ENCODE measurements around the gene MYG1. TPM values are rescaled to one million over a fixed set of nuclear protein-coding genes. Genes with fewer than 3 reads are reported as not detected.

Gene MYG1, protein sequence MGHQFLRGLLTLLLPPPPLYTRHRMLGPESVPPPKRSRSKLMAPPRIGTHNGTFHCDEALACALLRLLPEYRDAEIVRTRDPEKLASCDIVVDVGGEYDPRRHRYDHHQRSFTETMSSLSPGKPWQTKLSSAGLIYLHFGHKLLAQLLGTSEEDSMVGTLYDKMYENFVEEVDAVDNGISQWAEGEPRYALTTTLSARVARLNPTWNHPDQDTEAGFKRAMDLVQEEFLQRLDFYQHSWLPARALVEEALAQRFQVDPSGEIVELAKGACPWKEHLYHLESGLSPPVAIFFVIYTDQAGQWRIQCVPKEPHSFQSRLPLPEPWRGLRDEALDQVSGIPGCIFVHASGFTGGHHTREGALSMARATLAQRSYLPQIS
- total RNA-seq (2022; extraction: Qiagen RNA extraction; ENCODE audit: low read depth): 85.4 to 102 TPM (median 93.8 TPM) in 5 replicates

DNA sequence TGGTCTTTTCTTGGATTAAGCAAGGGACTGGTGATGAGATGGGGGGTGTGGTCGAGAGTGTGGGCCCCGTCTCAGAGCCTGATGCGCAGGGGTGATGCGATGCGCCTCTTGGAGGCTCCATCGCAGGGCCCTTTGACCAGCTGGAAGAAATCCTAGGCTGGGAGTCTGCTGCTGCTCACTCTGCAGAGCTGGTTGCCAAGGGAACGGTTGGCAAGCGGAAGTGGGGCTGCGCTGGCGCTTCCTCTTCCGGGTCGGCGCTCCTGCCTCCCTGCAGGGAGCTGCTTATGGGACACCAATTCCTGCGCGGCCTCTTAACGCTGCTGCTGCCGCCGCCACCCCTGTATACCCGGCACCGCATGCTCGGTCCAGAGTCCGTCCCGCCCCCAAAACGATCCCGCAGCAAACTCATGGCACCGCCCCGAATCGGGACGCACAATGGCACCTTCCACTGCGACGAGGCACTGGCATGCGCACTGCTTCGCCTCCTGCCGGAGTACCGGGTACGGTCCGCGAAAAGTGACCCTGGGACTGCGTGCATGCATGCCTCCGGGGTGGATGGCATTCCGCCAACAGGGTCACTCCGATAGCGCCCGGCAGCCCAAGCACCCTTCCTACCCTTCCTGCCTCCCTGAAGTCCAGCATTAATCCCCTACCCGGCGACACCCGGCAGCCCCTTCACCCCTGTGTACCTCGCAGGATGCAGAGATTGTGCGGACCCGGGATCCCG lies at the start of gene MYG1:
TSS of gene MYG1 (plus strand) at position 242 of the 727 bp plus-strand sequence. CDS start at position 285, 43 bp downstream.

DNA sequence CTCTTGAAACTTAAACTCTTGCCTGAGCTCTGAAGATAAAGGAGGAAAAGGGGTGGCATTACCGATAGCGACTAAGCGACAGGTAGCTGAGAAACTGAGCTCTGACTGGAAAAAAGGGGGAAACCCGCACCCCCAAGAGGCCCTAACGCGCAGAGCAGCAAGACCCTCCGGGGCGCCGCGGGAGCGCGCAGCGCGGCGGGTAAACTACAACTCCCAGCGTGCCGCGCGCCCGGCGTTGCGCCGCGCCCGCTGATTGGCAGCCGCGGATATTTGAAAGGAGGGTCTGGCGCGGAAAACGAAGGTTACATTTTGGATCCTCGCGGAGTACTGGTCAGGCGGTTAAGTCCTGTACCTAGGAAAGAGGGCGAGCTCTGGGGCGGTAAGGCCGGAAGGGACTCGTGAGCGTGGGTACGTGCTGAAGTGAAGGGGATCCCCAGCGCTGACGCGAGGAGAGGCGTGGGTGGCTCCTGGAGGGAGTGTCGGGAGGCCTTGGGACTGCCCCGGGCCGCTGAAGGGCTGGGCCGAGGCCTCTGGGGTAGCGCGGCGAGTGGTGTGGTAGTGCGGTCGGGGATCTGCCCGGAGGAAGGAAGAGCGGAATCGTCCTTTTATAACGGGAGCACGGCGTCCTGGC lies 31.4 kb upstream of the MYG1 start, which contains the start of gene ESPL1:
TSS of gene ESPL1 (plus strand) at position 301 of the 631 bp plus-strand sequence. CDS start 468 bp downstream, outside the sequence.

DNA sequence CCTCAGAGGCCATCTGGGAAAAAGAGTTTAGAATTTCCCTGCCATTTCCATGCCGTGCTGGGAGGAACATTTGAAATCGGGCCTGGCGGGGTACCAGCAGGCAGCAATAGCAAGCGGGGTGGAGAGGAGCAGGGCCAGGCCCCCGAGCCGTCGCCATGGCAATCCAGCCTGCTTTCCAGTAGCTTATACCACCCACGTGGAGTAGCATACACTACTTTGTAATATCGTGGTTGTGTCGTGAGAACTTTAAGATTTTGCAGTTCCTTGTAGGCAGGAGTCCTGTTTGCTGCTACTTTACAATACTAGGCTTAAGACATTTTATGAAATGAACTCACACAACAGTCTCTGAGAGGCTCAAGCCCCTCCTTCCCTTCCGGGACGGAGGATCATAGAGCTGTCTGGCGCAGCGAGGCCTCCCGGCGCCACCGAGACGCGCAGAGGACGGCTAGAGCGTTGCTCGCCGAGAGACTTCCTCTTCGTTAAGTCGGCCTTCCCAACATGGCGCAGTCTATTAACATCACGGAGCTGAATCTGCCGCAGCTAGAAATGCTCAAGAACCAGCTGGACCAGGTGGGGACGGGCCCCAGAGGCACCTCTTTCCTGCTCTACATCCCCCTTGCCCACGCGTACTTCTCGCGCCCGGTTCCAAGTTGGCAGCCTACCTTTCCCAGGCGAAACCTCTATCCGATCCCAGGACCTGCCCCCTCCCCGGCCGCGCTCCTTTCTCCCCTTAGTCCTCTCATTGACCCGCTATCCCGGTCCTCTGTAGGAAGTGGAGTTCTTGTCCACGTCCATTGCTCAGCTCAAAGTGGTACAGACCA lies 4.2 kb upstream of the MYG1 start, which contains the start of gene PFDN5:
TSS of gene PFDN5 (plus strand) at position 473 of the 821 bp plus-strand sequence. CDS start at position 499, 26 bp downstream.

DNA sequence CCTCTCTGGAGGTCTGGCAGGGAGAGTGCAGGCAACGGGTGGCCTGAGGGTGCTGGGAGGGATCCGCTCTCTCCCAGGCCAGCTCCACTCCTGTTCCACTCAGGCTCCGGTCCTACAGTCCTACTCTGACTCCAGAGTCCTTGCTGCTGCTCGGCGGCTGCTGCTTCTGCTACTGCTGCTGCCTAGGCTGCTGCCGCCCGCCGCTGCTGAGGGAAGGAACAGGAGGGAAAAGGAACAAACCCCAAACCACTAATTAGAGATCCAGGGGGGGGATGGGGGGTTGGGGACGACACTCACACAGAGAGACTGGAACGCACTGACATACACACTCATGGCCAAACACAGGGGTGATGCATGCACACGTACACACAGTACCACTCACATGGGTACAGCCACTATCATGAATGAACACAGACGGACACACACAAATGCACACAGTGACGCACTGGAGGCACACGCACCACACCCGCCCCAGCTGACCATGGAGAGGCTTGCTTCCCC lies 36.7 kb downstream of the MYG1 start, which contains the start of gene SP7:
TSS of gene SP7 (minus strand) at position 174 of the 501 bp plus-strand sequence. CDS start 708 bp downstream, outside the sequence.

Other genes starting within 250 kb of the MYG1 start
- 9.8 to 16.6 TPM (median 11.8 TPM) in 5 replicates for gene TNS2, start 249.6 kb upstream of the MYG1 start, total RNA-seq (2022; extraction: Qiagen RNA extraction; ENCODE audit: low read depth)
- gene SPRYD3, start 220.3 kb upstream of the MYG1 start, total RNA-seq (2022; extraction: Qiagen RNA extraction; ENCODE audit: low read depth): 33.6 to 40.3 TPM (median 36.2 TPM) in 5 replicates
- gene IGFBP6, start 202.0 kb upstream of the MYG1 start, total RNA-seq (2022; extraction: Qiagen RNA extraction; ENCODE audit: low read depth): 169 to 240 TPM (median 226 TPM) in 5 replicates
- gene SOAT2, start 196.2 kb upstream of the MYG1 start, total RNA-seq (2022; extraction: Qiagen RNA extraction; ENCODE audit: low read depth): 0.10 to 0.26 TPM (median 0.19 TPM) in 5 replicates
- 14.5 to 21.4 TPM (median 19.3 TPM) in 5 replicates for gene ZNF740, start 119.0 kb upstream of the MYG1 start, total RNA-seq (2022; extraction: Qiagen RNA extraction; ENCODE audit: low read depth)
- gene CSAD, start 118.8 kb upstream of the MYG1 start, total RNA-seq (2022; extraction: Qiagen RNA extraction; ENCODE audit: low read depth): 4.8 to 7.0 TPM (median 5.0 TPM) in 5 replicates
- gene ITGB7, start 92.4 kb upstream of the MYG1 start, total RNA-seq (2022; extraction: Qiagen RNA extraction; ENCODE audit: low read depth): 0.26 to 0.47 TPM (median 0.31 TPM) in 5 replicates
- 24.4 to 34.3 TPM (median 29.3 TPM) in 5 replicates for gene RARG, start 67.5 kb upstream of the MYG1 start, total RNA-seq (2022; extraction: Qiagen RNA extraction; ENCODE audit: low read depth)
- 15.6 to 25.1 TPM (median 20.0 TPM) in 5 replicates for gene ESPL1, start 31.4 kb upstream of the MYG1 start, total RNA-seq (2022; extraction: Qiagen RNA extraction; ENCODE audit: low read depth)
- gene PFDN5, start 4.2 kb upstream of the MYG1 start, total RNA-seq (2022; extraction: Qiagen RNA extraction; ENCODE audit: low read depth): 495 to 550 TPM (median 496 TPM) in 5 replicates
- gene AAAS, start 21.9 kb downstream of the MYG1 start, total RNA-seq (2022; extraction: Qiagen RNA extraction; ENCODE audit: low read depth): 70.5 to 85.4 TPM (median 78.7 TPM) in 5 replicates
- not detected in 5 replicates for gene SP7, start 36.7 kb downstream of the MYG1 start, total RNA-seq (2022; extraction: Qiagen RNA extraction; ENCODE audit: low read depth)
- 22.3 to 29.9 TPM (median 28.6 TPM) in 5 replicates for gene SP1, start 80.5 kb downstream of the MYG1 start, total RNA-seq (2022; extraction: Qiagen RNA extraction; ENCODE audit: low read depth)
- gene AMHR2, start 124.2 kb downstream of the MYG1 start, total RNA-seq (2022; extraction: Qiagen RNA extraction; ENCODE audit: low read depth): 0.92 to 2.6 TPM (median 1.9 TPM) in 5 replicates
- gene PRR13, start 142.0 kb downstream of the MYG1 start, total RNA-seq (2022; extraction: Qiagen RNA extraction; ENCODE audit: low read depth): 304 to 405 TPM (median 367 TPM) in 5 replicates
- 655 to 691 TPM (median 670 TPM) in 5 replicates for gene PCBP2, start 152.4 kb downstream of the MYG1 start, total RNA-seq (2022; extraction: Qiagen RNA extraction; ENCODE audit: low read depth)
- gene MAP3K12, start 199.8 kb downstream of the MYG1 start, total RNA-seq (2022; extraction: Qiagen RNA extraction; ENCODE audit: low read depth): 11.1 to 16.8 TPM (median 14.7 TPM) in 5 replicates
- gene TARBP2, start 201.6 kb downstream of the MYG1 start, total RNA-seq (2022; extraction: Qiagen RNA extraction; ENCODE audit: low read depth): 44.2 to 67.4 TPM (median 56.3 TPM) in 5 replicates
- gene NPFF, start 207.8 kb downstream of the MYG1 start, total RNA-seq (2022; extraction: Qiagen RNA extraction; ENCODE audit: low read depth): 0.17 TPM in 1 of 5 replicates, not detected in the others

All from A549 treated with DMSO at 1 μM for 4 hours (cell line).